GM10248 (cell line): ENCODE data around the gene MTCL1.

ENCODE experiments used
- CTCF ChIA-PET: fragments of 300-600 bp; sonication (Branson Sonifier 250); formaldehyde crosslinking; extraction: SDS; loops from one replicate; lab custom pipeline; 2021; ENCODE audit warnings: antibody characterized with exemption; lab: Yijun Ruan, JAX
- POLR2A ChIA-PET: fragments of 350-650 bp; sonication (Branson Sonifier 250); formaldehyde crosslinking; extraction: SDS; loops from one replicate; lab custom pipeline; 2020; ENCODE audit warnings: antibody characterized with exemption; lab: Yijun Ruan, JAX
- DNase-seq: peaks from one replicate; pipeline ENCODE4 v3.0.0; 2012; ENCODE audit errors: extremely low spot score
- CTCF ChIP-seq: IDR thresholded peaks from 2 replicates; pipeline ENCODE4 v1.5.1; 2012; ENCODE audit warnings: mild to moderate bottlenecking, low read depth; ENCODE audit errors: extremely low read depth, missing control alignments, control extremely low read depth

Gene MTCL1

DNA sequence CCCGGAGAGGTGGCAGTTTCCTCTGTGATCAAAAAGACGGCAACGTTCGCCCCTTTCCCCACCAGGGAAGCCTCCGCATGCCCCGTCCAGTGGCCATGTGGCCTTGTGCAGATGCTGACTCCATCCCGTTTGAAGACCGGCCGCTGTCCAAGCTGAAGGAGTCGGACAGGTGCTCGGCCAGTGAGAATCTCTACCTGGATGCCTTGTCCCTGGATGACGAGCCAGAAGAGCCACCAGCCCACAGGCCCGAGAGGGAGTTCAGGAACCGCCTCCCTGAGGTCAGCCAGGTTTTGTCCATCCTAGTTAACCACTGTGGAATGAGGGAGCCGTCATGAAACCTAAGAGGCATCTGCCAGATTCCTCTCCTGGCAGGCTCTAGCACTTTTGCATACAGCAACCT is 113.6 kb downstream of the MTCL1 start:
- no peak for TF ChIP-seq CTCF
- CTCF ChIA-PET, result no interaction called here

GRCh38 chr18:8820396-8821082 is 115.2 kb downstream of the MTCL1 start:
- CTCF ChIA-PET, result no interaction called here
- TF ChIP-seq CTCF, result no peak
- no peak for DNase-seq
- POLR2A ChIA-PET, result no interaction called here

More for the DNA sequence above, 113.6 kb downstream of the MTCL1 start:
- DNase-seq, result no peak
- POLR2A ChIA-PET, result no interaction called here

DNA sequence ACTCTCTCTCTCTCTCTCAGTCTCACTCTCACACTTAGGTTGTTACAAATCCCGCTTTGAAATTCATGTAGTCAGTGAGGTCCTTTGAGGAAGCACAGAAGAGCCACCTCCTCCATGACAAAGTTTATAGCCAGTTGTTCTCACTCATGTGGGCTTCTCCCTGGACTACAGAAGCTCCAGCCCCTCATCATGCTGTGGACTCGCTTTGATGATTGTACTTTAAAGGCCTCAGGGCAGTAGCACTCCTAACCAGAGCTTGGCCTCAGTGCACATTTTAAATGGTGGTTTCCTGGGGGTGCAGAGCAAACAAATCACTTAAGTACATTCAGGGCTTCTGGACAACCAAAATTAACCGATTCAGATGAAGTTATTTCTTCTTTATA is 115.7 kb downstream of the MTCL1 start:
- ChIA-PET POLR2A (no interaction called here), CTCF (no interaction called here)
- DNase-seq, result no peak
- no peak for TF ChIP-seq CTCF

DNA sequence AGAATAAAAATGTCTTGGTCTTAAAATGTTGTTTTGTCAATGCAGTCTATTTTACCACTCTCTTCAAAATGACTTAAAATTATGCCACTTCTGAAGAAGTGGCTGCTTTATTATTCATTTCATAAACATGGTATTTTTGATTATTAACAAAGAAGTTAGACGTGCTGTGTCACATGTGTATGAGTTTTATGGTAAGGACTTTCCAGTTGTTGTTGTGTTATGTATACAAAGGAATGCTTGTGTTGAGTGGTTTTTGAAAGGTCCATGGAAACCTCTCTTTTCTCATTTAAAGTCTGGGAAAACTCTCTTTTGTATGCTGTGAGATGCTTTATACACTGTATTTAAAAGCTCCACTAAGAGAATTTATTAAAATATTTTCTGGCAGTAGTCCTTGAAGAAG is 116.2 kb downstream of the MTCL1 start:
- CTCF ChIA-PET, result no interaction called here
- no peak for DNase-seq
- TF ChIP-seq CTCF, result no peak
- POLR2A ChIA-PET, result no interaction called here

- no peak for DNase-seq
- TF ChIP-seq CTCF, result no peak
- CTCF ChIA-PET, result no interaction called here
- POLR2A ChIA-PET, result no interaction called here
Measured at GRCh38 chr18:8822643-8823042, 117.3 kb downstream of the MTCL1 start.

DNA sequence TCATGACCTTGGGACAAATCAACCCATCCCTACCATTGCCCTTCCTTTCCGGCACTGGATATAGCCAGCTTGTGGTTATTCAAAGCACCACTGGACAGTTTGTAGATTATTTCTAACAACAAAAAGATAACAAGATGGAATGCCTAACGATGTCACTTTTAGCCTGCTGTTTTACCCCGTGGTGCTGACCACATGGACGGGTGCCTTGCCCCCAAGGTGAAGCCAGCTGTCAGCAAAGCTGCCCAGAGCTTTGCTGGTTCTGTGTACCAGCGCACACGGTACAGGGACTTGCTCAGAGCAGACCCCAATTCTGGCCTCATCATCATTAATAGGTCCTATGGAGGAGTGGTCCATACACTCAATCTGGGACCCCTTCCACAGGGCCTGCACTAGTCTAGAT is 118.2 kb downstream of the MTCL1 start:
- no peak for TF ChIP-seq CTCF
- DNase-seq, result no peak
- CTCF ChIA-PET, result no interaction called here
- POLR2A ChIA-PET, result no interaction called here
